ENCODE measurements around the gene TMX4.
"Not testable (repeated sequence)": the region's sequence is repeated elsewhere in the genome, so short reads cannot be mapped to it uniquely, and the experiment has no call there.

Gene TMX4

DNA sequence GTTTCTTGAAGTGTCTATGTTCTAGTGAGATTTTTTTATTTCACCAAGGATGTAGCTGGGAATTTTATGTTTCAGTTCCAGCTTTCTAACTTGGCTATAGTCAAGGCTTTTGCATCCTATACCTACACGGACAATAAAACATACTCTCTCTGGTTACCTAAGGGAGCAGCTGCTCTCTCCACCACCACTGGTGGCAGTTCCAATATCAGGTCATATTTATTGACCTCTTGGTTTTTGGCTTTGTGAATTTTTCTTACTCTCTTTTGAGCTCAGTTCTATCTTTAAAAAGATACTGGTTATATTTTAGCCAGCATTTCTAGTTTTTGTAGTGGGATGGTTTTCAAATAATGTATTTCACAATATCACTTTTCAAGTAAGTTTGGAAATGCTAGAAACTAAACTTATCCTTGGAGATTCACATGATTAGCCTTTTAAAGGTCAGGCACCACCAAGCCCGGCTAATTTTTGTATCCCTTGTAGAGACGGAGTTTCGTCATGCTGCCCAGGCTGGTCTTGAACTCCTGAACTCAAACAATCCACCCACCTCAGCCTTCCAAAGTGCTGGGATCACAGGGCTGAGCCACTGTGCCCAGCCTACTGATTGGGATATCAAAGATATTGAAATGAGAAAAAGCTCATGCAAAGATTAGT is 44.7 kb downstream of the TMX4 start:
- H3K27ac ChIP-seq = no peak overlapping the region
- no peak for DNase-seq (ENCODE audit: low read depth, low spot score)
- no peaks in the 10 kb centered on the region for H3K9me3 ChIP-seq (ENCODE audit: low read depth, low read length)
- TF ChIP-seq EZH2 (IDR thresholded peaks at IDR 0.05) = no peak
- no peak for TF ChIP-seq POLR2AphosphoS5 (IDR thresholded peaks at IDR 0.05; ENCODE audit: borderline replicate concordance, low read depth, low read length)
- no peak for TF ChIP-seq FOXP2 (optimal IDR thresholded peaks at IDR 0.05; ENCODE audit: control extremely low read depth, extremely low read length, insufficient read depth)
- H3K36me3 ChIP-seq (ENCODE audit: insufficient read depth, low read length) = no peaks in the 10 kb centered on the region
- no peak overlapping the region for H3K9ac ChIP-seq (ENCODE audit: insufficient read length)
- H3K4me3 ChIP-seq = no peak overlapping the region

- no peaks in the 10 kb centered on the region for H3K9me3 ChIP-seq (ENCODE audit: low read depth, low read length)
- H3K4me3 ChIP-seq = no peak overlapping the region
- H3K36me3 ChIP-seq (ENCODE audit: insufficient read depth, low read length) = no peaks in the 10 kb centered on the region
- H3K27ac ChIP-seq = no peak overlapping the region
- DNase-seq (ENCODE audit: low read depth, low spot score) = no peak
- H3K9ac ChIP-seq (ENCODE audit: insufficient read length) = no peak overlapping the region
- TF ChIP-seq POLR2AphosphoS5 (IDR thresholded peaks at IDR 0.05; ENCODE audit: borderline replicate concordance, low read depth, low read length) (no peak), FOXP2 (optimal IDR thresholded peaks at IDR 0.05; ENCODE audit: control extremely low read depth, extremely low read length, insufficient read depth) (no peak), EZH2 (IDR thresholded peaks at IDR 0.05) (no peak)
Observed at GRCh38 chr20:7971536-7972280, 47.9 kb downstream of the TMX4 start.

- no peaks in the 10 kb centered on the region for H3K9me3 ChIP-seq (ENCODE audit: low read depth, low read length)
- no peak overlapping the region for H3K27ac ChIP-seq
- no peak for DNase-seq (ENCODE audit: low read depth, low spot score)
- no peak overlapping the region for H3K4me3 ChIP-seq
- no peaks in the 10 kb centered on the region for H3K36me3 ChIP-seq (ENCODE audit: insufficient read depth, low read length)
- no peak overlapping the region for H3K9ac ChIP-seq (ENCODE audit: insufficient read length)
- TF ChIP-seq POLR2AphosphoS5 (IDR thresholded peaks at IDR 0.05; ENCODE audit: borderline replicate concordance, low read depth, low read length) (no peak), EZH2 (IDR thresholded peaks at IDR 0.05) (no peak), FOXP2 (optimal IDR thresholded peaks at IDR 0.05; ENCODE audit: control extremely low read depth, extremely low read length, insufficient read depth) (no peak)
Observed at GRCh38 chr20:7967199-7967844, 52.2 kb downstream of the TMX4 start.

GRCh38 chr20:7966176-7966575 is 53.4 kb downstream of the TMX4 start:
- DNase-seq (ENCODE audit: low read depth, low spot score) = no peak
- Histone ChIP-seq H3K4me3 (no peak overlapping the region), H3K9me3 (ENCODE audit: low read depth, low read length) (no peaks in the 10 kb centered on the region), H3K9ac (ENCODE audit: insufficient read length) (no peak overlapping the region), H3K36me3 (ENCODE audit: insufficient read depth, low read length) (no peaks in the 10 kb centered on the region), H3K27ac (no peak overlapping the region)
- TF ChIP-seq EZH2 (IDR thresholded peaks at IDR 0.05) (no peak), POLR2AphosphoS5 (IDR thresholded peaks at IDR 0.05; ENCODE audit: borderline replicate concordance, low read depth, low read length) (no peak), FOXP2 (optimal IDR thresholded peaks at IDR 0.05; ENCODE audit: control extremely low read depth, extremely low read length, insufficient read depth) (no peak)

GRCh38 chr20:7959484-7959883 is 60.1 kb downstream of the TMX4 start:
- H3K9me3 ChIP-seq (ENCODE audit: low read depth, low read length) = no peaks in the 10 kb centered on the region
- H3K9ac ChIP-seq (ENCODE audit: insufficient read length) = no peak overlapping the region
- no peak overlapping the region for H3K27ac ChIP-seq
- no peaks in the 10 kb centered on the region for H3K36me3 ChIP-seq (ENCODE audit: insufficient read depth, low read length)
- H3K4me3 ChIP-seq = no peak overlapping the region
- no peak for TF ChIP-seq FOXP2 (optimal IDR thresholded peaks at IDR 0.05; ENCODE audit: control extremely low read depth, extremely low read length, insufficient read depth)
- no peak for TF ChIP-seq POLR2AphosphoS5 (IDR thresholded peaks at IDR 0.05; ENCODE audit: borderline replicate concordance, low read depth, low read length)
- no peak for TF ChIP-seq EZH2 (IDR thresholded peaks at IDR 0.05)
- no peak for DNase-seq (ENCODE audit: low read depth, low spot score)

DNA sequence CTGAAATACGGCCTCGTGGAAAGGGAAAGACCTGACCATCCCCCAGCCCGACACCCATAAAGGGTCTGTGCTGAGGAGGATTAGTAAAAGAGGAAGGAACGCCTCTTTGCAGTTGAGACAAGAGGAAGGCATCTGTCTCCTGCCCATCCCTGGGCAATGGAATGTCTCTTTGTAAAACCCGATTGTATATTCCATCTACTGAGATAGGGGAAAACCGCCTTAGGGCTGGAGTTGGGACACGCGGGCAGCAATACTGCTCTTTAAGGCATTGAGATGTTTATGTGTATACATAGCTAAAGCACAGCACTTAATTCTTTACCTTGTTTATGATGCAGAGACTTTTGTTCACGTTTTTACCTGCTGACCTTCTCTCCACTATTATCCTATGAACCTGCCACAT is 63.0 kb downstream of the TMX4 start:
- H3K27ac ChIP-seq; H3K4me3 ChIP-seq; H3K36me3 ChIP-seq (ENCODE audit: insufficient read depth, low read length); DNase-seq (ENCODE audit: low read depth, low spot score); H3K9me3 ChIP-seq (ENCODE audit: low read depth, low read length); H3K9ac ChIP-seq (ENCODE audit: insufficient read length): not testable (repeated sequence)

DNA sequence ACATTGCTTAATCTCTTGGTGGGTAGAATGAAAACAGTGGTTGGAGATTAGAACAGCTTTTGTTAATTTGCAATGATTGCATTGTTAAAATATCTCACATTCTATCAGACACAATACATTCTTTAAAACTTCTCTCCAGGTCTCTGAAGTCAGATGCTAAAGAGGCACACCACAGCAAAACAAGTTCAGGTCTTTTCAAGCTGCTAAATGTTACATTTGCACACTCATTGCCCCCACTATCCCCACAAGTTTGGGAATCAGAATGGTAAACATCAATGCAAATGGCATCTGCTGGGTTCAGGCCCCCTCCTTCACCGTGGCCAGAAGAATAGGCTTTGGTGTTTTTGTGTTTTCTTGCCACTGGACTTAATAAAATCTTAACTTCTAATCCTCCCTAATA is 69.2 kb downstream of the TMX4 start:
- TF ChIP-seq FOXP2 (optimal IDR thresholded peaks at IDR 0.05; ENCODE audit: control extremely low read depth, extremely low read length, insufficient read depth) = no peak
- TF ChIP-seq EZH2 (IDR thresholded peaks at IDR 0.05) = no peak
- TF ChIP-seq POLR2AphosphoS5 (IDR thresholded peaks at IDR 0.05; ENCODE audit: borderline replicate concordance, low read depth, low read length) = no peak
- Histone ChIP-seq H3K4me3 (no peak overlapping the region), H3K27ac (no peak overlapping the region), H3K36me3 (ENCODE audit: insufficient read depth, low read length) (no peaks in the 10 kb centered on the region), H3K9me3 (ENCODE audit: low read depth, low read length) (no peaks in the 10 kb centered on the region), H3K9ac (ENCODE audit: insufficient read length) (no peak overlapping the region)
- DNase-seq (ENCODE audit: low read depth, low spot score) = no peak

DNA sequence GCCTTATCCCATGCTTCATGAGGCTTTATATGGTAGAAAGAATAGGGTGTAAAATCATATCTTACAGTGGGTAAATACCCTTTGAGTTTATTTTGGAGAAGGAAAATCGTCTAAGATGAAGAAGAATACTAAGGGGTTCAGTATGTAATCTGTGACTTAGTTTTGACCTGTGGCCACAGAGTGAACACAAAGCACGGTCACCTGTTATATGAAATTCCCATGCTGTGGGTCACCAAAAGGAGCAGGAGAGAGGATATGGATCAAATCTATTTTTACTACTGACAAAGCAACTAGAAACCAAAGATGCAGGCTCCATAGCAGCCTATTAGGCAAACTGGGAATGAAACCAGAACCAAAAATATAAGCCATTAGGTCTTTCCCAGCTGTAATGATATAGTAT is 75.7 kb downstream of the TMX4 start:
- Histone ChIP-seq H3K9ac (ENCODE audit: insufficient read length) (no peak overlapping the region), H3K27ac (no peak overlapping the region), H3K36me3 (ENCODE audit: insufficient read depth, low read length) (no peaks in the 10 kb centered on the region), H3K4me3 (no peak overlapping the region), H3K9me3 (ENCODE audit: low read depth, low read length) (no peaks in the 10 kb centered on the region)
- no peak for DNase-seq (ENCODE audit: low read depth, low spot score)
- TF ChIP-seq POLR2AphosphoS5 (IDR thresholded peaks at IDR 0.05; ENCODE audit: borderline replicate concordance, low read depth, low read length) = no peak
- no peak for TF ChIP-seq FOXP2 (optimal IDR thresholded peaks at IDR 0.05; ENCODE audit: control extremely low read depth, extremely low read length, insufficient read depth)
